Fibroblast of lung (primary cell): ENCODE measurements around the gene LAMB1.
"Not testable (repeated sequence)": the region's sequence is repeated elsewhere in the genome, so short reads cannot be mapped to it uniquely, and the experiment has no call there.

ENCODE experiments used
- CTCF ChIP-seq, 2 donors: IDR thresholded peaks in 1 of 2; conservative IDR thresholded peaks in 1 of 2; 1 replicate in 1 of 2; 2 replicates in 1 of 2; pipeline ENCODE4 v1.5.1; 2011 to 2012; ENCODE audit warnings: low read length in 2 of 2, control low read depth in 1 of 2, inconsistent platforms in 1 of 2, low read depth in 1 of 2, mild to moderate bottlenecking in 1 of 2
- EZH2 ChIP-seq: IDR thresholded peaks from 2 replicates; pipeline ENCODE4 v1.5.1; 2012; ENCODE audit warnings: low read length, control low read depth, mild to moderate bottlenecking; ENCODE audit errors: missing control alignments

- not testable (repeated sequence) for TF ChIP-seq EZH2; CTCF (conservative IDR thresholded peaks at IDR 0.05 in 1 of 2, IDR thresholded peaks at IDR 0.05 in 1 of 2; ENCODE audit: low read depth in 1 of 2, low read length in 2 of 2)
Observed at GRCh38 chr7:107887827-107888226, 115.1 kb downstream of the LAMB1 start.
